NCI-H2196 (cell line): Measurements from ENCODE around the gene PCDHGA1.
"Not testable (repeated sequence)": the region's sequence is repeated elsewhere in the genome, so short reads cannot be mapped to it uniquely, and the experiment has no call there.

Experiments used
- DNase-seq: peaks from one replicate; lab custom pipeline; 2025; ENCODE audit not compliant: unreplicated experiment; lab: John Stamatoyannopoulos, UW

PCDHGA1 gene

GRCh38 chr5:141330299-141331080 is at the start of gene PCDHGA1:
PCDHGA1 (plus strand) TSS chr5:141330514.
- DNase-seq: no peak

DNA sequence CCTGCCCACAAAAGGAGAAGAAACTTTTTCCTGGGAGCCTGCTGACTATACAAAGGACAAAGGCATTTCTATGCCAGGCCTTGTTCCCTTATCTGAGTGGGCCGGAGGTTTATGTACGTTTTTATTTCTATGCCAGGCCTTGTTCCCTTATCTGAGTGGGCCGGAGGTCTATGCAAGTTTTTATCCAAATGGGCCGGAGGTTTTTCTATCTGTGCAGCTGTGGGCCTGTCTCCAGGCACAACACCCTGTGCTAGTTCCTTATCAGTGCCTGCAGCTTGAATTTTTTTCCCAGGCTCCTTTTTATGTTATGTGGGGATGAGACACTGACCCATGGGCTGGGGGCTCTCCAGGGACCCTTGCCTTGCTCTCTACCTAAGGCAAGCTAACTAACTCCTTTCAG is 31.9 kb upstream of the PCDHGA1 start:
- DNase-seq: no peak

- DNase-seq: no peak
Measured at GRCh38 chr5:141303756-141304155, 26.6 kb upstream of the PCDHGA1 start, which contains the start of gene SLC25A2. SLC25A2 (minus strand) TSS chr5:141304049; CDS start chr5:141303865, 184 bp downstream.

GRCh38 chr5:141306630-141307029 is 23.7 kb upstream of the PCDHGA1 start:
- DNase-seq: no peak

- DNase-seq: no peak
Measured at GRCh38 chr5:141313711-141314110, 16.6 kb upstream of the PCDHGA1 start.

- not testable (repeated sequence) for DNase-seq
Measured at GRCh38 chr5:141316963-141317362, 13.4 kb upstream of the PCDHGA1 start.

GRCh38 chr5:141319202-141319601 is 11.1 kb upstream of the PCDHGA1 start:
- no peak for DNase-seq

- no peak for DNase-seq
Measured at GRCh38 chr5:141319699-141320098, 10.6 kb upstream of the PCDHGA1 start.

GRCh38 chr5:141320225-141321169 is 9.8 kb upstream of the PCDHGA1 start, which contains the start of gene TAF7:
TAF7 (minus strand) TSS chr5:141320784; CDS start chr5:141320044, 740 bp downstream.
- peak; percentile 93 for DNase-seq

GRCh38 chr5:141322261-141322660 is 8.1 kb upstream of the PCDHGA1 start:
- DNase-seq: no peak

- DNase-seq: no peak
Measured at GRCh38 chr5:141326088-141326854, 4.0 kb upstream of the PCDHGA1 start.

DNA sequence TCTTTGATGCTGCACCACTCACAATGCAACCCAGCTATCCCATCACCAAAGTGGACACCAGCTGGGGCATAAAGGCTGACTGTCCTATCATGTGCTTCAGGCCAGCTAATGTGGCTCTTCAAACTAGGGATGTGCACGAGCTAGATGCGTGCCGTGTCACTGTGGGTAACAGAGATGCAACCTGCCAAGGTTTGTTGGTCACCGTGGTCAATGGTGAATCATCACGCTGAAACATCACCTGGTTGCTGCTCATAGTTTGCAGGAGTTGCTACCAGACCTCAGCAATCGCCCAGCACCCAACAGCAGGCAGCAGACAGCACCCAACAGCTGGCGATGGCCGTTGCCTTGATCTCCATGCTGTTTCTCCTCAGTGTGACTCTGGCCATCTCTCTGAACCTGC is 2.1 kb upstream of the PCDHGA1 start:
- no peak for DNase-seq

DNA sequence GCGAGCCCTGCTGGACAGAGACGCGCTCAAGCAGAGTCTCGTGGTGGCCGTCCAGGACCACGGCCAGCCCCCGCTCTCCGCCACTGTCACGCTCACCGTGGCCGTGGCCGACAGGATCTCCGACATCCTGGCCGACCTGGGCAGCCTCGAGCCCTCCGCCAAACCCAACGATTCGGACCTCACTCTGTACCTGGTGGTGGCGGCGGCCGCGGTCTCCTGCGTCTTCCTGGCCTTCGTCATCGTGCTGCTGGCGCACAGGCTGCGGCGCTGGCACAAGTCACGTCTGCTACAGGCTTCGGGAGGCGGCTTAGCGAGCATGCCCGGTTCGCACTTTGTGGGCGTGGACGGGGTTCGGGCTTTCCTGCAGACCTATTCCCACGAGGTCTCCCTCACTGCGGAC is 2.3 kb downstream of the PCDHGA1 start:
- DNase-seq: not testable (repeated sequence)

- no peak for DNase-seq
Measured at GRCh38 chr5:141338538-141339306, 8.4 kb downstream of the PCDHGA1 start, which contains the start of gene PCDHGA2. PCDHGA2 (plus strand) TSS chr5:141338760.

DNA sequence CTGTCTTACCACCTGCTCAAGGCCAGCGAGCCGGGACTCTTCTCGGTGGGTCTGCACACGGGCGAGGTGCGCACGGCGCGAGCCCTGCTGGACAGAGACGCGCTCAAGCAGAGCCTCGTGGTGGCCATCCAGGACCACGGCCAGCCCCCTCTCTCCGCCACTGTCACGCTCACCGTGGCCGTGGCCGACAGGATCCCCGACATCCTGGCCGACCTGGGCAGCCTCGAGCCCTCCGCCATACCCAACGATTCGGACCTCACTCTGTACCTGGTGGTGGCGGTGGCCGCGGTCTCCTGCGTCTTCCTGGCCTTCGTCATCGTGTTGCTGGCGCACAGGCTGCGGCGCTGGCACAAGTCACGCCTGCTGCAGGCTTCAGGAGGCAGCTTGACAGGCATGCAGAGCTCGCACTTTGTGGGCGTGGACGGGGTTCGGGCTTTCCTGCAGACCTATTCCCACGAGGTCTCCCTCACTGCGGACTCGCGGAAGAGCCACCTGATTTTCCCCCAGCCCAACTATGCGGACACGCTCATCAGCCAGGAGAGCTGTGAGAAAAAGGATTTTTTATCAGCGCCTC is 10.6 kb downstream of the PCDHGA1 start:
- DNase-seq: not testable (repeated sequence)

DNA sequence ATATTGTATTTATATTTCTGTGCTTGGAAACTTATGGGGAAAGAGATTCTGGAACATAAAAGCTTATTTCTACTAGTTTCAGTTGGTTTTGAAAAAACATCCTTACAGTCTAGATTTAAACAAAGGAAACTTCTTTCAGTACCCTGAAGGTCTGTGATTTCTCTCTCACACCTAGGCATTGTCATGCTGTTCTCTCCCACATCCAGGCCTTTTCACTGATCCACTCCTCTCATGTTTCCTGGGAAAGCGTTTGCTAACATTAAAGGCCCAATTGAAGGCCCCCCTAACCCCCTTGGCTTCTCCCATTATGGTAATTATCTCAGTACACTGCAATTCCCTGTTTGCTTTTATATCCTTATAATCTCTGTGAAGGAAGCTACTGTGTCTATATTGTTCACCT is 12.5 kb downstream of the PCDHGA1 start:
- DNase-seq: no peak

GRCh38 chr5:141343242-141343952 is 13.1 kb downstream of the PCDHGA1 start, which contains the start of gene PCDHGA3:
PCDHGA3 (plus strand) TSS chr5:141343829; CDS start chr5:141344034, 205 bp downstream.
- no peak for DNase-seq

DNA sequence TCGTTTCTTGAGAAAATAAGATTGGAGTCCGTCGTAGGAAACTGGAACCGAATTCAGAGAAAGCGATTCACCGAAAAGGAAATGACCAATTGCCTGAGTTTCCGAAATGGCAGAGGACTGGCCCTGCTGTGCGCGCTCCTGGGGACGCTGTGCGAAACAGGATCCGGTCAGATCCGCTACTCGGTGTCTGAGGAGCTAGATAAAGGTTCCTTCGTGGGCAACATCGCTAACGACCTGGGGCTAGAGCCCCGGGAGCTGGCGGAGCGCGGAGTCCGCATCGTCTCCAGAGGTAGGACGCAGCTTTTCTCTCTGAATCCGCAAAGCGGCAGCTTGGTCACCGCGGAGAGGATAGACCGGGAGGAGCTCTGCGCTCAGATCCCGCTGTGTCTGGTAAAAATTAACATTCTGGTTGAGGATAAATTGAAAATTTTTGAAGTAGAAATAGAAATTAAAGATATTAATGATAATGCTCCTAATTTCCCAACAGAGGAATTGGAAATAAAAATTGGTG is 13.7 kb downstream of the PCDHGA1 start:
- DNase-seq: no peak

DNA sequence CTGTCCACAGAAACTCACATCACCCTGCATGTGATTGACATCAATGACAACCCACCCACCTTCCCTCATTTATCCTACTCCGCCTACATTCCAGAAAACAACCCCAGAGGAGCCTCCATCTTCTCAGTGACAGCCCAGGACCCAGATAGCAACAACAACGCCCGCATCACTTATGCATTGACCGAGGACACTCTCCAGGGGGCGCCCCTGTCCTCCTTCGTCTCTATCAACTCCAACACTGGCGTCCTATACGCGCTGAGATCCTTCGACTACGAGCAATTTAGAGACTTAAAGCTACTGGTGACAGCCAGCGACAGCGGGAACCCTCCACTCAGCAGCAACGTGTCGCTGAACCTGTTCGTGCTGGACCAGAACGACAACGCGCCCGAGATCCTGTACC is 15.0 kb downstream of the PCDHGA1 start:
- DNase-seq: no peak
